Epithelial cell of prostate (primary cell): ENCODE results near the gene MOB2.

Experiments used
- DNase-seq: peaks from one replicate; pipeline ENCODE4 v3.0.0-alpha.2; 2011; ENCODE audit warnings: low read depth, low spot score
- H3K27ac ChIP-seq: fragments of 450-650 bp; 2 replicates; pipeline ENCODE4 v1.5.1; 2017; ENCODE audit warnings: mild to moderate bottlenecking

MOB2 gene

GRCh38 chr11:1460396-1460985 is 26.1 kb downstream of the MOB2 start:
- DNase-seq: no peak
- no peak overlapping the region for H3K27ac ChIP-seq

DNA sequence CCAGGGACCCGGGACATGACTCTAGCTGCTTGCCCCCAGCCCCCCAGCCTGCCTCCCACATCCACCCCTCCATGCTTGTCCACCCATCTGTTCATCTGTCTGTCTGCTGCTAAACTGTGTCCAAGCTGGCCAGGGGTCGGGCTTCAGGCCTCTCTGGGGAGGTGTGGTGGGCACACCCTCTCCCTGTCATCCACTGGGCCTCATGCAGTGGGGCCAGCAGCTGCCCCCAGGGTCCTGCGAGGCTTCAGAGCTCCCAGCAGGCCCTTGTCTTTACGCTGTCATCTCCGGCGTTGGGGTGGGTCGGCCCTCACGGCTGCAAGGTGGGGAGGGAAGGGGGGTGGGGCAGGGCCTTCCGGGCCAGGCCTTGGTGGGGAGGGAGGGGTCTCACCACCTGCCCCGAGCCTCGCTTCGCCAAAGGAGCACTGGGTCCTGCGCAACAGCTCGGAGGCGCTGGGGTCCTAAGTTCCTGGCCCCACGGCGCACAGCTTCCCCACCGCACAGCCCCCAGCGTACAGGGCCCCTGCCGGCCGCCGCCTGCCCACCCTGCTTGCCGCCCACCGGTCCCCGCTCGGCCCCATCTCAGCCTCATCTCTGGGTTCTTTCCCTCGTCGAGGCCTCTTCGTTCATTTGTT is 26.7 kb downstream of the MOB2 start:
- no peak for DNase-seq
- H3K27ac ChIP-seq: no peak overlapping the region

DNA sequence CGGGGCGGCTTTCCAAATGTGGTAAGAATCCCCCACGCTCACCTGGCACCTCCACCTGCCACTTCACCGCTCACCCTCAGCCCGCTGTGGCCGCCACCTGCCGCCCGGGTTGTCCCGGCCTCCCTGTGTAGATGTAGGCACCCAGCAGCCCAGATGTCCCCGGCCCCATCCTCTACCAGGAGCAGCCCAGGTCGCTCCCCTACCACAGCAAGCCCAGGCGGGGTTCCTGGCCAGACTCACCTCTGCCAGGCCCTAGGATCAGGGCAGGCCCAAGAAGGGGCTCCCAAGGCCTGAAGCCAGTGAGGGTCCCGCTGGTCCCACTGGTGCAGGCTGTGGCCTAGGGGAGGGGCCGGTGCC is 27.4 kb downstream of the MOB2 start:
- H3K27ac ChIP-seq: no peak overlapping the region
- DNase-seq: no peak

DNA sequence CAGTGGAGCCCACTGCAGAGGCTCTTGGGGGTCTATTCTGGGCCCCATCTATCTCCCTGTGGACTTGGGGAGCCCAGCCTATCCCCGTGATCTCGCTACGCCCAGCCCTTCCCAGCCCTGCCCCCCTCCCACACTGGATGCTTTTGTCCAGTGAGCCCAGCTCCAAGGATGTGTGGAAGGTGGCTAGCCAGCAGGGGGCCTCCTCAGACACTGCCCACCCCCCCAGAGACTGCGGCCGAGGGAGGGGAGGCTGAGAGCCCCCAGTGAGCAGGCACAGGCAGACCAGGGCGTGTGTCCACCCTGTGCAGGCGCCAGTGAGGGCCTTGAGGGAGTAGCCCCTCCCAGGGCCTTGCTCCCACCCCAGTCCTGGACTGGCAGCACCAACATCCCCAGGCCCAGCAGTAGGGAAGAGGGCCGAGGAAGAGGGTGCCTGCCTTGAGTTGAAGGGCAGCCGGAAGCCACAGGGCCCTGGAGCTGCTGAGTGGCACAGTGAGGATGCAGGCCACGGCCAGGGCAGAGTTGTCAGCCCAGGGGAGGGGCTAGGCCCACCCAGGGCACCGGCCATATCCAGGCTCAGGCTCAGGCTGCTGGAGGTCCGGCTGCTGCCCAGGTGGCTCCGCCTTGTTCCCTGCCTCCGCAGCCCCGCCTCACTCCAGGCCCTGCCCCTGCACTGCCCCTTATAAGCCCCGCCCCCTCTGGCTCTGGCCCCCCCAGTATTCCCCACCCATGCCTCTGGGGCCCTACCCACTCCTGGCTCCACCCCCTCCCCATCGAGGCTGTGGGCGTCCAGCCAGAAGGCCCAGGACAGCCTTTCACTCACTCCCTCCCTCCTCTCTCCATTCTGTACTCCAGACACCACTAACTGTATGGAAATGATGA is 28.0 kb downstream of the MOB2 start:
- no peak for DNase-seq

DNA sequence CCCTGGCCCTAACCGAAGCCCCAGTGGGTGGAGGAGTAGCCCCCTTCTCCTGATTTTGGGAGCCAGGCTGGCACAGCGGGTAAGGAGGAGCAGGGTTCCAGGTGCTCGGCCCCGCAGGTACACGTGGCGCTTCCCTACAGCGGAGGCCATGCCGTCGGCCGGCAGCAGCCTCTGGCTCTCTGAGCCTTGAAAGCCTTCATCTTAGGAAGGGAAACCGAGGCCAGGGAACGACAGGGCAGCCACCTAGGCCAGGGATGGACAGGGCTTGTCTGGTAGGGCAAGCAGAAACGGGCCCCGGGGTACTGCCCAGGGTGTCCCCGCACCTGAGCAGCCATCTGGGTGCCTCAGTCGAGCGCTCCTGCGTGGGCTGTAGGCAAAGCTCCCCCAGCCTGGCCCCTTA is 28.7 kb downstream of the MOB2 start:
- no peak overlapping the region for H3K27ac ChIP-seq
- no peak for DNase-seq

More for the DNA sequence above, 28.0 kb downstream of the MOB2 start:
- H3K27ac ChIP-seq: no peak overlapping the region

- no peak for DNase-seq
- no peak overlapping the region for H3K27ac ChIP-seq
These were observed 29.3 kb downstream of the MOB2 start for GRCh38 chr11:1457326-1457680.

GRCh38 chr11:1456596-1457325 is 29.8 kb downstream of the MOB2 start:
- H3K27ac ChIP-seq: no peak overlapping the region
- no peak for DNase-seq

DNA sequence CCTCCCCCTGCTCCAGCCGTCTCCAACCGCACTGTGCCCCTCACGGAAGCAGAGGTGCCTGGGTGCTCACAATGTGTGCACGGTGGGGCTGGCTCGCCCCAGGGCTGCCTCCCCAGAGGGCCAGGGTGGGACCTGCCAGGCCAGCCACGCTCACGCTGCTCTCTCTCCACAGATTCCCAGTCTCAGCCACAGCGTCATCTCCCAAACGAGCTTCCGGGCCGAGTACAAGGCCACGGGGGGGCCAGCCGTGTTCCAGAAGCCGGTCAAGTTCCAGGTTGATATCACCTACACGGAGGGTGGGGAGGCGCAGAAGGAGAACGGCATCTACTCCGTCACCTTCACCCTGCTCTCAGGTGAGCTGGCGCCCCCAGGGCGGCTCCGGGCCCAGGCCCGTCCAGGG is 30.4 kb downstream of the MOB2 start:
- H3K27ac ChIP-seq: no peak overlapping the region
- DNase-seq: no peak

DNA sequence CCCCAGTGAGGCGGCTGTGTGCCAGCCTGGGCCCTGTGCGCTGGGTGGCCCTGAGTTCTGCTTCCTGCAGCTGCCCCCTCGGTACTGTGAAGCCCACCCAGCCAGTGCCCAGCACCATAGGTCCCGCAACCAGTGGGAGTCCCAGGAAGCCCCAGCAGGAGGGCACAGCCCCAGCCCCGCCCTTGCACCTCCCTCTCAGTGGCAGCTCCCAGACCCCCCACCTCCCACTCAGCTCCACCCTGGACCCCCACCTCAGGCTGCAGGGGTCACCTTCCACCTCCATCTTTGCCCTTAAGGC is 30.9 kb downstream of the MOB2 start:
- DNase-seq: no peak
- H3K27ac ChIP-seq: no peak overlapping the region

- H3K27ac ChIP-seq: no peak overlapping the region
- no peak for DNase-seq
These were observed 31.4 kb downstream of the MOB2 start for GRCh38 chr11:1455032-1455762.

DNA sequence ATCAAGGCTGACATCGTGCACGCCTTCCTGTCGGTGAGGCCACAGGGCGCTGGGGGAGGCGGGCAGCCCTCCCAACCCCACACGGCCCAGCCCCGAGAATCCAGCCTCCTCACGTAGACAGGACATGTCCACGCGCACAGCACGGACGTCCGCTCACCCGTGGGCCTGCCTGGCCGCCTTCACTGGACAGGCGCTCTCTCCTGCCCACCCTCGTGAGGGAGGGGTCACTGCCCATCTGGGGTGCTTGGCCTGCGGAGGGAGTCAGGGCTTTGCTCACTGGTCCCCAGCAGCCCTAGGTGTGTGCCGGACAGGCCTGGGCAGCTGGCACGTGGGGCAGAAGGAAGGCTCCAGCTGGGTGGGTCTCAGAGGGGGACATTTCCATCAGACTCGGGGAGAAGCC is 32.0 kb downstream of the MOB2 start:
- no peak overlapping the region for H3K27ac ChIP-seq
- DNase-seq: no peak

DNA sequence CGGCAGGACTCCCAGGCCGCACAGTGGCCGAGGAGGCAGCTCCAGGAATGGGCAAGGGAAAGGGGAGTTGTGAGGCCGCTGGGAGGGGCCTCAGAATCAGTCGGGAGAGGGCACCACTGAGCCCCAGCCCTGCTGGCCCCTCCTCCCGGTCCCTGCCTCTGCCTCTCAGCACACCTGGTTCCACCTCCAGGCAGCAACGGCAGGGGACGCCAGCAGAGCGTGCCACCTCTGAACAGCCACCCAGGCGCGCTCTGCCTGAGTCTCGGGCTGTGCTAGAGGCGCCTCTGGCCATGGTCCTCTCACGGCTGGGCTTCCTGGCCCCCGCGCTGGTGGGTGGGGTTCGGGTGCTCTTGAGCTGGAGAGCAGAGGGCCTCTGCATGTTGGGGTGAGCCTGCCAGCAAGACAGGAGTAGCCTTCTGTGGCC is 33.0 kb downstream of the MOB2 start:
- DNase-seq: peak; percentile 5
- H3K27ac ChIP-seq: no peak overlapping the region

- no peak overlapping the region for H3K27ac ChIP-seq
- no peak for DNase-seq
These were observed 33.8 kb downstream of the MOB2 start for GRCh38 chr11:1452744-1453143.

DNA sequence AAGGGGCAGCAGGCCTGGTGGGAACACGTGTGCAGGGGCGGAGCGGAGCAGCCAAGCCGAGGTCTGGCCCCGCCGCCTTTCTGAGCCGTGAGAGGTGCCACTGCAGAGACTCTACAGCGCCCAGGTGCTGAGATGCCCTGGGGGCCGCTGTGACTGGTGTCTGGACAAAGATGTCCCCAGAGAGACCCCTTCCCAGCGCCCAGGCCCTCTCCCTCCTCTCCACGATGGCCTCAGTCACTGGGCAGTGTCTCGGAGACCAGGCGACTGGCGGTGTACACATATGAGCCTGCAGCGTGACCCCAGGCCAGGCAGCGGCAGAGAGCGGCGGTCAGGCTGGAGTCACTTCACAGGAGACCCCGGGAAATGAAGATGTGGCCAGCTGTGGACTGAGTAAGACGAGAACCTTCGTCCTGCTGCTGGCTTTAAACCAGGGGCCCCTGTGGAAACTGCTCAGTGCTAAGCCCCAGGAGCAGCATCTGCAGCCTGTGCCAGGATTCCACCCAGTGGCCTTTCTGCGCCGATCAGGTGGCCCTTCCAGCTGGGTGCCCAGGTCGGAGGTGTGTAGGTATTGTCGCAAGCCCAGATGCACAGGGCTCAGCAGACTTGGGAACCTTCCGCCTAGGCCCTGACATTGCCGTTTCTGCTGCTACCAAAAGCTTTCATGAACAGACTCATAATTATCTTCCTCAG is 34.7 kb downstream of the MOB2 start:
- DNase-seq: no peak
- no peak overlapping the region for H3K27ac ChIP-seq

GRCh38 chr11:1450949-1451710 is 35.4 kb downstream of the MOB2 start:
- H3K27ac ChIP-seq: no peak overlapping the region
- DNase-seq: no peak

DNA sequence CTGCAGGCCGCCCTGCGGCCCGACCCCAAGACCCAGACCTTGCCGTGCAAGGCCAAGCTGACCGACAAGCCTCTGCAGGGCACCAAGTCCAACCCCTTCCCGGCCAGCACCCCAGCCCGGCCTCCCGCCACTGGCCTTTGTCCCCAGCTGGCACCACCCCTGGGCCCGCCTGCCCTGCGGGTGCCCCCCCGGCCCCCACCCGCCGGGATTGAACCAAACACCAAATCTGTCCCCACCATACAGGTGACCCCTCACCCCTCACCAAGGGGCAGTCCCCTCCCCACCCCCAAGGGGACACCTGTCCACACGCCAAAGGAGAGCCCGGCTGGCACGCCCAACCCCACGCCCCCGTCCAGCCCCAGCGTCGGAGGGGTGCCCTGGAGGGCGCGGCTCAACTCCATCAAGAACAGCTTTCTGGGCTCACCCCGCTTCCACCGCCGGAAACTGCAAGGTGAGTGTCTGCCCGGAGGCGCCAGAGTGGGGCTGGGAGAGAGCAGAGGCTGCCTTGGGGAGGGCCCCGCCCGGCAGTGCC is 36.2 kb downstream of the MOB2 start:
- DNase-seq: no peak
- no peak overlapping the region for H3K27ac ChIP-seq

GRCh38 chr11:1449490-1450243 is 36.9 kb downstream of the MOB2 start:
- DNase-seq: no peak
- H3K27ac ChIP-seq: no peak overlapping the region

DNA sequence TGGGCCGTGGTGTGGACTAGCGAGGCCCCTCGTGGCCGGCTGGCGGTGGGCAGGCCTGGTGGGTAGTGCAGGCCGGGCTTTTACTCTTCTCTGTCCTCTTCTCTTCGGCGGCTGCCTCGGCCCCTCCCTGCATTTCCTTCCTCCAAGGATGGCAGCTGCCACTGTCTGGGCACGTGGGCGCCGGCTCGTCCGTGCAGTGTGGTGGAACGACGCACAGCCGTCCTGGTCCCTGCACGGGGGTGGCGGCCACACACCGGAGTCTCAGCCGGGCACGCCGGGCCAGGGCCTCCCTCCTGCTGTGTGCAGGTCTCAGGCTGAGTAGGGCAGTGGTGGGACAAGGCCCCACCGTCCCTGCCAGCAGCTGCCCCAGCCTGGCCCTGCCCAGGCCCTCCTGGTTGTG is 37.7 kb downstream of the MOB2 start:
- DNase-seq: no peak
- no peak overlapping the region for H3K27ac ChIP-seq
